ENCODE data around the gene SLC9A7.

SLC9A7 gene

GRCh38 chrX:46754036-46754435 lies 4.9 kb downstream of the SLC9A7 start:
- DNase-seq (ENCODE audit: extremely low read depth, low read depth): no peak
- no peak for TF ChIP-seq CTCF (IDR thresholded peaks at IDR 0.05; ENCODE audit: low read depth, low read length)

DNA sequence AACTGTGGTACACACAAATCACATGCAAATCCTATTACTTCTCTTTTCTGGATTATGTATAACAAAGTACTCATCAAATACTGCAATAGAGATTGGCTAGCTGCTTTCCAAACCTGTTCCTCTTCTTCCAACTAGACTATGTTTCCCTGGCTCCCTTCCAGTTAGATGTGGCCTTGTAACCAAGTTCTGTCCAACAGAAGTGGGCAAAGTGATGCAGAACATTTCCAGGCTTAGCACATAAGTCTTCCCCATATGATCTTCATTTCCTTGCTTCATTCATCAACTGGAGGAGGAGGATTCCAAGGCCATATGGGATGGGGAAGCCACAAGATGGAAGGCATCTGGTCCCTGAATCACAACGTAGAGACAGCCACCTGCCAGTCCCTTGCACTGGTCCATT lies 8.0 kb downstream of the SLC9A7 start:
- no peak for DNase-seq (ENCODE audit: extremely low read depth, low read depth)
- TF ChIP-seq CTCF (IDR thresholded peaks at IDR 0.05; ENCODE audit: low read depth, low read length): no peak

DNA sequence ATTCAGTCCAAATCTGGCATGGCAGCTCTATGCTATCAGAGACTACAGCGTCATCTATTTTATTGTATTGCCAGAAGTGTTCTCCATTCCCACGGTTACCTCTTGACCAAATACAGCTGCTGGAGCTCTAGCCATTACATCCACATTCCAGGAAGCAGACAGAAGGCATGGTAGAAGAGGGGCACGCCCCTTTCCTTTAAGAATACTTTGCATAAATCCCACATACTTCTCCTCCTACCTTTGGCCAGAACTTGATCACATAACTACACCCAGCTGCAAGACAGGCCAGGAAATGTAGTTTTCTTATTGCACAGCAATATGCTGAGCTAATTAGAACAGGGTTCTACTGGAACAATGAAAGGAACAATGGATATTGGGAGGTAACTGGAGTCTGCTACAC lies 14.9 kb downstream of the SLC9A7 start:
- no peak for TF ChIP-seq CTCF (IDR thresholded peaks at IDR 0.05; ENCODE audit: low read depth, low read length)
- no peak for DNase-seq (ENCODE audit: extremely low read depth, low read depth)

GRCh38 chrX:46743046-46743445 lies 15.9 kb downstream of the SLC9A7 start:
- no peak for TF ChIP-seq CTCF (IDR thresholded peaks at IDR 0.05; ENCODE audit: low read depth, low read length)
- no peak for DNase-seq (ENCODE audit: extremely low read depth, low read depth)

DNA sequence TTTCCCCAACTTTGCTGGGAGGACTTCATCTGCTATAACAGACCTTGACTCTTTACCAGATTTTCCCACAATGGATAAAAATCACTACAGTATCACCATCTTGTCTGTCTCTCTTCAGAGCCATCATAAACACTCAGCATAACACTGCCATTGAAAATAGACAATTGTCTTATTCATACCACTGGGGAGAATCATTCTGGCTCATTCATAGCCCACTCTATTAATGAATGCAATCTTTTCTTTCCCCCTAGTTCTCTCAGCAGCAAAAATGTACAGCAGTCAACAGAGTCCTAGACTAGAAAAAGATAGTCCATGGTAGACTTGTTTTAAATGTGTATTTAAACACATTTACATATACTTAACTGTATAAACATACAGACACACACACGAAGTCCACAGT lies 19.2 kb downstream of the SLC9A7 start:
- no peak for TF ChIP-seq CTCF (IDR thresholded peaks at IDR 0.05; ENCODE audit: low read depth, low read length)

GRCh38 chrX:46737462-46737861 lies 21.5 kb downstream of the SLC9A7 start:
- peak; percentile 35 for DNase-seq (ENCODE audit: extremely low read depth, low read depth)
- no peak for TF ChIP-seq CTCF (IDR thresholded peaks at IDR 0.05; ENCODE audit: low read depth, low read length)

More for the DNA sequence above, 19.2 kb downstream of the SLC9A7 start:
- no peak for DNase-seq (ENCODE audit: extremely low read depth, low read depth)

DNA sequence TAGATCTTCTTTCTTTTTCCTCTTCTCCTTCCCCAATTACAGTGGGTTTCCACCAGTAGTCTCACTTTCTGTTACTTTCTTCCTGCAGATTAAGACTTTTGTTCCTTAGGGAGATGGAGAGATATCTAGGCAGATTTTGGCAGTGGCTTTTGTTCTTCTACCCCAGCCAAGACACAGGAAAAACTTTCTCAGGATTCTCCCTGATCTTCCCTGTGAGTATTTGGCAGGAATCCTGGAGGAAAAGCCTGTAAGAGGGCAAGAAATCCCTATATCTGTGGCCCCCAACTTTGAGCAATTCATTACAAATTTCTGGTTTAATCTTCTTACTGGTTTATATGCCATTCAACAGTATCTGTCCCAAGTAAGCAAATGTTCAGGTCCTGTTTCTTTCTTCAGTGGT lies 21.9 kb downstream of the SLC9A7 start:
- no peak for TF ChIP-seq CTCF (IDR thresholded peaks at IDR 0.05; ENCODE audit: low read depth, low read length)
- DNase-seq (ENCODE audit: extremely low read depth, low read depth): no peak

Measured in AG09319 (cell line).